Measurements from ENCODE around the gene ADGRF5. TPM values are rescaled to one million over a fixed set of nuclear protein-coding genes. Genes with fewer than 3 reads are reported as not detected.

ADGRF5 gene
- total and polyA plus RNA-seq, 10 of the 15 experiments (the other 5 are each of a cell fraction or from before 2014, with no cell fraction given): 0.01 to 0.13 TPM; not detected in 8

GRCh38 chr6:46867411-46867810 lies 54.3 kb downstream of the ADGRF5 start:
- FAIRE-seq (no peak), DNase-seq (ENCODE audit: low read depth, low spot score) (no peak), ATAC-seq (no peak)
- Histone ChIP-seq H3K36me3 (ENCODE audit: control insufficient read depth in 2 of 2, insufficient read depth in 2 of 2, low read length in 1 of 2) (no peaks in the 10 kb centered on the region), H3K9ac (ENCODE audit: control insufficient read depth, insufficient read depth, low read length) (no peak overlapping the region), H3K4me1 (ENCODE audit: control insufficient read depth, insufficient read depth, low read length) (no peaks in the 10 kb centered on the region), H2AFZ (ENCODE audit: control insufficient read depth, low read depth, low read length) (no peak overlapping the region), H3K4me2 (ENCODE audit: control insufficient read depth, insufficient read depth) (no peak overlapping the region), H3K27ac (ENCODE audit: control insufficient read depth, insufficient read depth) (no peak overlapping the region), H3K27me3 (replicated peaks in 1 of 2; ENCODE audit: control insufficient read depth in 2 of 2, insufficient read depth in 2 of 2, low read length in 1 of 2) (no peaks in the 10 kb centered on the region; a peak in 1 of 4 replicates), H4K20me1 (ENCODE audit: control insufficient read depth, insufficient read depth) (no peaks in the 10 kb centered on the region), H3K79me2 (ENCODE audit: control insufficient read depth, insufficient read depth, low read length) (no peaks in the 10 kb centered on the region), H3K9me3 (replicated peaks; ENCODE audit: control insufficient read depth, insufficient read depth, low read length) (no peaks in the 10 kb centered on the region), H3K4me3 (no peak overlapping the region)
- ChIA-PET RAD21 (ENCODE audit: unreplicated experiment) (no interaction called here), POLR2A (no interaction called here), SMC1A (ENCODE audit: uncharacterized antibody, unreplicated experiment) (no interaction called here), CTCF (no interaction called here)
- TF ChIP-seq TBL1XR1 (IDR thresholded peaks at IDR 0.05; ENCODE audit: low read depth, low read length) (no peak), SIN3A (IDR thresholded peaks at IDR 0.05; ENCODE audit: low read depth, low read length) (no peak), HDAC2 (IDR thresholded peaks at IDR 0.05) (no peak), ESRRA (IDR thresholded peaks at IDR 0.05; ENCODE audit: low read length) (no peak), ZNF274 (IDR thresholded peaks at IDR 0.05; ENCODE audit: insufficient read depth, insufficient read length) (no peak), ZBTB40 (IDR thresholded peaks at IDR 0.05; ENCODE audit: borderline replicate concordance) (no peak), IRF3 (IDR thresholded peaks at IDR 0.05) (no peak), RCOR1 (conservative IDR thresholded peaks at IDR 0.05; ENCODE audit: low read depth, low read length) (no peak)
- WGBS (ENCODE audit: insufficient coverage, insufficient replicate concordance, low lambda C conversion rate, missing lambda C conversion rate): 70% methylated on average over 5 of the region's 5 CpGs
- BruUV-seq (replicated peaks): no TSS peak
- in situ Hi-C loops (cut with MboI) (no loop called here), intact Hi-C loops (cut with micrococcal nuclease; ENCODE audit: unreplicated experiment) (no loop called here)

All from GM12878 (cell line).